Fibroblast of pulmonary artery (primary cell): ENCODE data around the gene PKNOX1.

Experiments
- DNase-seq: peaks from one replicate; pipeline ENCODE4 v3.0.0-alpha.2; 2010; ENCODE audit warnings: low read depth
- H3K4me3 ChIP-seq: replicated peaks from 2 replicates; pipeline ENCODE4 v1.5.1; 2011; ENCODE audit warnings: low read depth, mild to moderate bottlenecking, control low read depth, low read length, moderate library complexity
- TF ChIP-seq, protein P1 (sequence below): IDR thresholded peaks from 2 replicates; pipeline ENCODE4 v1.5.1; 2011; ENCODE audit warnings: mild to moderate bottlenecking, control low read depth, low read length, inconsistent platforms; ENCODE audit errors: missing control alignments

PKNOX1 gene

DNA sequence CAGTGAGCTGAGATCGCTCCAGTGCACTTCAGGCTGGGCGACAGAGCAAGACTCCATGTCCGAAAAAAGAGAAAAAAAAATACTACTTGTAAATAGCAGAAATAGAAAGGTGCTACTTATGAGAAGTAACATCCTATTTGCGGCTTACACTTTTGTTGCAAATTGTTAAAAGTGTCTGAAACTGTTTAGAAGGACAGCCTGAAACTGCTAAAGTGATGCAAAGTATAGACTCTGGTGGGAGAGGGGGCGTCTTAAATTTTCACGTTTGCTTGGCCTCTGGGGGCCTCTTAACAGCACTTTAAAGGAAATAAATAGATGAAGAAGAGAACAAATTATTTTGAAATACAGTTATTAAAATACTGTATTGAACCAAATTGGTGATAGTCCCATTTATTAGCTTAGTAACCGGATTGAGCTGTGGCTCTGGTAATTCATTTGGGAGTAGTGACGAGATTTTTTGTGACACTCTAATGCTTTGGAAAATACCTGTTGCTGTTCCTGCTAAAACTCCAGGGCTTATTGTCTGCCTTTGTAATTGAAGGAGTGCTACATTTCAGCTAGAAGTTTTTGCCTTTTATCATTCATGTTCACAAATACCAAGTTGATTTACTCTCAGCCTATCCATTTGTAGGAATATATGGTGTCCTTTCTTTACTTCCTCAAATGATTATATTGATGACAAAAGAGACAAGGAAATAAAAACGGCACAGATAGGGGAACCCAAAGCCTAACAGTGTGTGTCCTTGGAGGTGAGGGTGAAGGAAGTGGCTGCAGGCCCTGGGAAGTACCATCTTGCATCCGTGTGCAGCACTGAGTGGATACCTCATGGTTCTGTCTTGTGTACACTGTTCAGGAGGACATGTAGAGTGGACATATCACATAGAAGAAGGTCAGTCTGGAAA lies 6.2 kb downstream of the PKNOX1 start:
- no peak overlapping the region for H3K4me3 ChIP-seq
- DNase-seq: no peak
- TF ChIP-seq, protein P1, sequence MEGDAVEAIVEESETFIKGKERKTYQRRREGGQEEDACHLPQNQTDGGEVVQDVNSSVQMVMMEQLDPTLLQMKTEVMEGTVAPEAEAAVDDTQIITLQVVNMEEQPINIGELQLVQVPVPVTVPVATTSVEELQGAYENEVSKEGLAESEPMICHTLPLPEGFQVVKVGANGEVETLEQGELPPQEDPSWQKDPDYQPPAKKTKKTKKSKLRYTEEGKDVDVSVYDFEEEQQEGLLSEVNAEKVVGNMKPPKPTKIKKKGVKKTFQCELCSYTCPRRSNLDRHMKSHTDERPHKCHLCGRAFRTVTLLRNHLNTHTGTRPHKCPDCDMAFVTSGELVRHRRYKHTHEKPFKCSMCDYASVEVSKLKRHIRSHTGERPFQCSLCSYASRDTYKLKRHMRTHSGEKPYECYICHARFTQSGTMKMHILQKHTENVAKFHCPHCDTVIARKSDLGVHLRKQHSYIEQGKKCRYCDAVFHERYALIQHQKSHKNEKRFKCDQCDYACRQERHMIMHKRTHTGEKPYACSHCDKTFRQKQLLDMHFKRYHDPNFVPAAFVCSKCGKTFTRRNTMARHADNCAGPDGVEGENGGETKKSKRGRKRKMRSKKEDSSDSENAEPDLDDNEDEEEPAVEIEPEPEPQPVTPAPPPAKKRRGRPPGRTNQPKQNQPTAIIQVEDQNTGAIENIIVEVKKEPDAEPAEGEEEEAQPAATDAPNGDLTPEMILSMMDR: no peak

DNA sequence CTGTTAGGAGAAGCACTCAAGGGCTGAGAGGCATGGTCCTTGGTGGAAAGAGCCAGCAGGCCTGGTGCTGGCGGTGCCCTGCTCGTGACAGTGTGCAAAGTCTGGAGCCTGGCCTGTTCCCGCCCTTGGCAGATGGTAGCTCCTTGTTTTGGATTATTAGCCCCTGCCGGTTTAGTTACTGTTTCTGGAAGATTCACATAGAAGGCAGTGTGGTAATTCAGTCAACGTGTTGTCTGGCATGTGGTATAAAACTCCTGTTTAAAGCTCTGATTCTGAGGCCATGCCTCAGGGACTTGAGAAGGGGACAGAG lies 6.8 kb downstream of the PKNOX1 start:
- DNase-seq: no peak
- TF ChIP-seq, protein P1: no peak
- H3K4me3 ChIP-seq: no peak overlapping the region

DNA sequence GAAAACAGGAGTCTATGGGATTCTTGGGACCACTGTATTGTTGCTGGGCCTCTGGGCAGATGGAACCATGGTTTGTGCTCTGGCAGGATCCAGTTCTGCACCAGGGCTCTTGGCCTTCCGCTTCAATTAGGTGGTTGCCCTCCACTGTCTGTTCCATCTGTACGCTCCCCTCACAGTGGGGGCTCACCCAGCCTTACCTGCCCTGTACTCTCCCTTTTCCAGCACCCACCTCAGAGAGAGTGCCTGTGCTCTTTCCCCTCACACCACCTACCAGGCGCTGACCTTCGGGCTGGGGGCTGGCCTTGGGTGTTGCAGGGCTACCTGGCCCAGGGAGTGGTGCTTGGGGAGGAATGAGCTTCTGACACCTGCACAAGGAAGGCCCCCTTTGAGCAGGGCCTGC lies 7.5 kb downstream of the PKNOX1 start:
- no peak for DNase-seq
- H3K4me3 ChIP-seq: no peak overlapping the region
- TF ChIP-seq, protein P1: no peak

DNA sequence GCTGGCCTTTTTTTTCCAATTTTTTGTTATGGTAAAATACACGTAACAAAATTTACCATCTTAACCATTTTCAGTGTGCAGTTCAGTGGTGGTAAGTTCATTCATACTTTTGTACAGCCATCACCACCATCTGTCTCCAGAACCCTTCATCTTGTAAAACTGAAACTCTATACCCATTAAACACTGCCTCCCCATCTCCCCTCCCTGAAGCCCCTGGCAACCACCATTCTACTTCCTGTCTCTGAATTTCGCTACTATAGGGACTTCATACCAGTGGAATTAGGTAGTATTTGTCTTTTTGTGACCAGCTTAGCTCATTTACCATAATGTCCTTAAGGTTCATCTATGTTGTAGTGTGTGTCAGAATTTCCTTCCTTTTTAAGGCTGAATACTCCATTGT lies 8.7 kb downstream of the PKNOX1 start:
- DNase-seq: no peak
- H3K4me3 ChIP-seq: no peak overlapping the region
- TF ChIP-seq, protein P1: no peak

DNA sequence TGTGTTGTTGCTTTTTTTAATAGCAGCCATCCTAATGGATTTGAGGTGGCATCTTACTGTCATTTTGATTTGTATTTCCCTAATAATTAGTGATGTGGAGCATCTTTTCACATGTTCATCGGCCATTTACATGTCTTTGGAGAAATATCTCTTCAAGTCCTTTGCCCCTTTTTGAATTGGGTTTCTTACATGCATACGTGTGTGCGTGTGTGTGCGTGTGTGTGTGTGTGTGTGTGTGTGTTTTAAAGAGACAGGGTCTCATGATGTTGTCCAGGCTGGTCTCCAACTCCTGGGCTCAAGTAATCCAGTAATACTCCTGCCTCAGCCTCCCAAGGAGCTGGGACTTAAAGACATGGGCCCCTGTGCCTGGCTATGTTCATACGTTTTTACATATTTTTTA lies 9.5 kb downstream of the PKNOX1 start:
- TF ChIP-seq, protein P1: no peak
- no peak overlapping the region for H3K4me3 ChIP-seq
- no peak for DNase-seq

DNA sequence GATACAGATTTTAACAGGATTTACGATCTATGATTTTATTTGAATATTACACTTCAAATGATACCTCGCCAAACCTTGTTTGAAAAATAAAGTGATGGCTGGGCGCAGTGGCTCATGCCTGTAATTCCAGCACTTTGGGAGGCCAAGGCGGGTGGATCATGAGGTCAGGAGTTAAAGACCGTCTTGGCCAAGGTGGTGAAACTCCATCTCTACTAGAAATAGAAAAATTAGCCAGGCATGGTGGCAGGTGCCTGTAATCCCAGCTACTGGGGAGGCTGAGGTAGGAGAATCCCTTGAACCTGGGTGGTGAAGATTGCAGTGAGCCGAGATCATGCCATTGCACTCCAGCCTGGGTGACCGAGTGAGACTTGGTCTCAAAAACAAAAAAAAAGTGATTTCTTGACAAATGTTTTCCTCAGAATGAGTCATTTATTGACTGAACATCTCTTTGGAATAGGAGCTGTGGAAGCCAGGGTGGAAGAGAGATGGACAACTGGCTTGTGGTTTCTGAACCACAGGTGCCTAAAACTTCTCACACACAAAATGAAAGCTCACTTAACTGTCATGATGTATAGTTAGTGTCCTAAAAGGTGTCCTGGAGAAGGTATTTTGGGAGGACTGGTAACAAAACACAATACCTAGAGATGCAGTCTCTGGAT lies 11.9 kb downstream of the PKNOX1 start:
- TF ChIP-seq, protein P1: no peak

More for the DNA sequence above, 11.9 kb downstream of the PKNOX1 start:
- no peak overlapping the region for H3K4me3 ChIP-seq
- DNase-seq: no peak
